Daoy (cell line): Measurements from ENCODE around the gene RBBP5. TPM values are rescaled to one million over a fixed set of nuclear protein-coding genes. Genes with fewer than 3 reads are reported as not detected.
"Not testable (repeated sequence)": the region's sequence is repeated elsewhere in the genome, so short reads cannot be mapped to it uniquely, and the experiment has no call there.

Experiments
- DNase-seq: peaks from one replicate; pipeline ENCODE4 v3.0.0-alpha.2; 2015; ENCODE audit warnings: low read depth
- total RNA-seq: library from RNA; depleted of rRNA; stranded (reverse); fragments of >200 nt; shearing (Covaris generic); gene quantifications from 2 replicates; pipeline ENCODE4 v1.2.3, GENCODE V29; 2014; rRNA removed

Gene RBBP5
- total RNA-seq, result 18.8 and 22.6 TPM in 2 replicates

GRCh38 chr1:205121660-205122488 is at the start of gene RBBP5:
Gene RBBP5, minus strand, starts transcription at chr1:205121978. Its CDS starts 105 bp downstream, at chr1:205121873.
- DNase-seq, result peak; percentile 97

- DNase-seq, result no peak
Observed at GRCh38 chr1:205171369-205171768, 49.6 kb upstream of the RBBP5 start.

GRCh38 chr1:205170532-205171269 is 48.9 kb upstream of the RBBP5 start:
- no peak for DNase-seq

GRCh38 chr1:205169248-205169647 is 47.5 kb upstream of the RBBP5 start:
- no peak for DNase-seq

- no peak for DNase-seq
Observed at GRCh38 chr1:205168291-205168690, 46.5 kb upstream of the RBBP5 start.

GRCh38 chr1:205162301-205162700 is 40.5 kb upstream of the RBBP5 start:
- no peak for DNase-seq

GRCh38 chr1:205161076-205161475 is 39.3 kb upstream of the RBBP5 start:
- no peak for DNase-seq

- no peak for DNase-seq
Observed at GRCh38 chr1:205158048-205158616, 36.4 kb upstream of the RBBP5 start.

GRCh38 chr1:205155665-205156377 is 34.0 kb upstream of the RBBP5 start:
- DNase-seq, result not testable (repeated sequence)

- DNase-seq, result no peak
Observed at GRCh38 chr1:205152505-205152904, 30.7 kb upstream of the RBBP5 start.

GRCh38 chr1:205150651-205151428 is 29.1 kb upstream of the RBBP5 start:
- no peak for DNase-seq

- DNase-seq, result peak; percentile 46
Observed at GRCh38 chr1:205147191-205147835, 25.5 kb upstream of the RBBP5 start.

GRCh38 chr1:205144751-205145150 is 23.0 kb upstream of the RBBP5 start:
- DNase-seq, result peak; percentile 27

- DNase-seq, result no peak
Observed at GRCh38 chr1:205144046-205144720, 22.4 kb upstream of the RBBP5 start.

GRCh38 chr1:205142102-205142469 is 20.3 kb upstream of the RBBP5 start:
- no peak for DNase-seq

GRCh38 chr1:205141236-205142101 is 19.7 kb upstream of the RBBP5 start:
- DNase-seq, result peak; percentile 79

GRCh38 chr1:205140113-205140512 is 18.3 kb upstream of the RBBP5 start:
- no peak for DNase-seq

GRCh38 chr1:205137901-205138300 is 16.1 kb upstream of the RBBP5 start:
- DNase-seq, result no peak

GRCh38 chr1:205133287-205133686 is 11.5 kb upstream of the RBBP5 start:
- DNase-seq, result no peak
